ENCODE data around the gene DIABLO.

- TF ChIP-seq RCOR1 (IDR thresholded peaks at IDR 0.05; ENCODE audit: low read length), result no peak
- TF ChIP-seq REST (IDR thresholded peaks at IDR 0.05; ENCODE audit: low read depth, low read length), result no peak
These were observed 67.1 kb downstream of the DIABLO start for GRCh38 chr12:122158700-122159285.
